H54 (cell line): Measurements from ENCODE around the gene STRN3.
"Not testable (repeated sequence)": the region's sequence is repeated elsewhere in the genome, so short reads cannot be mapped to it uniquely, and the experiment has no call there.

ENCODE experiments used
- DNase-seq: peaks from one replicate; pipeline ENCODE4 v3.0.0; 2011; ENCODE audit warnings: low spot score, mixed read lengths; ENCODE audit not compliant: insufficient read length
- FAIRE-seq: peaks from 3 replicates; lab custom pipeline; 2011; peaks lifted over from hg19 to GRCh38; lab: Jason Lieb, UNC
- POLR2A ChIP-seq: IDR thresholded peaks from 2 replicates; pipeline ENCODE4 v1.6.1; 2011; ENCODE audit warnings: low read depth, mild to moderate bottlenecking, low read length

STRN3 gene

DNA sequence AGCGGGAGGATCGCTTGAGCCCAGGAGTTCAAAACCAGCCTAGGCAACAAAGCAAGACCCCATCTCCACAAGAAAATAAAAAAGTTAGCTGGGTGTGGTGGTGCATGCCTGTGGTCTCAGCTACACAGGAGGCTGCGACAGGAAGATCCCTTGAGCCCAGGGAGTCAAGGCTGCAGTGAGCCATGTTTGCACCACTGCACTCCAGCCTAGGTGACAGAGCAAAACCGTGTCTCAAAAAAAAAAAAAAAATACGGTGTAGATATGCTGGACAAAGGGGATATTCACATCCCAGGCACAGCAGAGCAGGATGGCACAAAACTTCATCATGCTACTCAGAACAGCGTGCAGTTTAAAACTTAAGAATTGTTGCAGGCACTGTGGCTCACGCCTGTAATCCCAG lies 24.8 kb upstream of the STRN3 start:
- no peak for DNase-seq
- no peak for FAIRE-seq
- no peak for TF ChIP-seq POLR2A

DNA sequence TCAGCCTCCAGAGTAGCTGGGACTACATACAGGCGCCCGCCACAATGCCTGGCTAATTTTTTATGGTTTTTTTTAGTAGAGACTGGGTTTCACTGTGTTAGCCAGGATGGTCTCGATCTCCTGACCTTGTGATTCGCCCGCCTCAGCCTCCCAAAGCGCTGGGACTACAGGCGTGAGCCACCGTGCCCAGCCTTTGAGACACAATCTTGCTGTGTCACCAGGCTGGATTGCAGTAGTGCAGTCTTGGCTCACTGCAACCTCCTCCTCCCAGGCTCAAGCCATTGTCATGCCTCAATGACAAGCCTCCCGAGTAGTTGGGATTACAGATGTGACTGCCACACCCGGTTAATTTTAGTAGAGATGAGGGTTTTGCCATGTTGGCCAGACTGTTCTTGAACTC lies 21.3 kb upstream of the STRN3 start:
- DNase-seq: no peak
- no peak for TF ChIP-seq POLR2A
- FAIRE-seq: no peak

DNA sequence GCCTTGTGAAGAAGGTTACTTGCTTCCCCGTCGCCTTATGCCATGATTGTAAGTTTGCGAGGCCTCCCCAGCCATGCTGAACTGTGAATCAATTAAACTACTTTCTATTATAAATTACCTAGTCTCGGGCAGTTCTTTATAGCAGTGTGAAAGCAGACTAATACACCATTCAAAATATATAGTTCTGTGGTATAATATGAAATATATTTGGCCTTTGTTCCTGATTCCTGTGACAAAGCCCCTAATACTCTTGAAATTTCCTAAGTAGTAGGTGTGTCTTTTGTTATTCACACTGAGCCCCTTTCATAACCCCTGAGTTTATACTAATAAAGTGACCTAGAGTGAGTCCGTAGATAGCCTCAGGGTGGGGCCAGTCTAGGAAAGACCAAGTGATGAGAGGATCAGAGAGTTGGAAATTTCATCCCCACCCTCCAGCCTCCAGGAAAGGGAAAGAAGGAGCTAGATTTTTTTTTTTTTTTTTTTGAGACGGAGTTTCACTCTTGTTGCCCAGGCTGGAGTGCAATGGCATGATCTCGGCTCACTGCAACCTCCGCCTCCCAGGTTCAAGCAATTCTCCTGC lies 19.4 kb upstream of the STRN3 start:
- no peak for DNase-seq
- FAIRE-seq: no peak
- no peak for TF ChIP-seq POLR2A

DNA sequence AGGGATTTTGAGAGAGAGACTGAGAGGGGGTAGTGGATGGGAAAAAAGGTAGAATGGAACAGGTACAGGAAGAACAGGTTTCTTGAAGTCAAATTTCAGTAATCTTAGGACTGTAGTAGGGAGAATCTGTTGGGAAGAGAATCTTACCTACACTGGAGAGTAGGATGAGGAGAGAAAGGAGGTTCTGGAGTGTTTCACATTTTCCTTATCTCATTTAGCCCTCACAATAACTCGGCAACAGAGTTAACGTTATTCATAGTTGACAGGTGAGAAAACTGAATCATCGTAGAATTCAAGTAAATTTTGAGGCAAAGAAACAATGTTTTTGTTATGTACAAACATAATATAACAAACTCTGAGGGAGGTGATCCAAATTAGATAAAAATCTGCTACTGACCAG lies 17.2 kb upstream of the STRN3 start:
- DNase-seq: no peak
- no peak for FAIRE-seq
- TF ChIP-seq POLR2A: no peak

DNA sequence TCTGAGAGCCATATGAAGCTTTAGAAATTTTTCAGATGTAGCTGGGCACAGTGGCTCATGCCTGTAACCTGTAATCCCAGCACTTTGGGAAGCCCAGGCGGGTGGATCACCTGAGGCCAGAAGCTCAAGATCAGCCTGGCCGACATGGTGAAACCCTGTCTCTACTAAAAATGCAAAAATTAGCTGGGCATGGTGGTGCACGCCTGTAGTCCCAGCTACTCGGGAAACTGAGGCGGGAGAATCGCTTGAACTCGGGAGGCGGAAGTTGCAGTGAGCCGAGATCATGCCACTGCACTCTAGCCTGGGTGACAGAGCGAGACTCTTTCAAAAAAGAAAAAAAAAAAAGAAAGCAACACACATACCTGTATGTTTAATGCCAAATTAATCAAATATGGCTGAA lies 16.7 kb upstream of the STRN3 start:
- DNase-seq, FAIRE-seq: not testable (repeated sequence)

DNA sequence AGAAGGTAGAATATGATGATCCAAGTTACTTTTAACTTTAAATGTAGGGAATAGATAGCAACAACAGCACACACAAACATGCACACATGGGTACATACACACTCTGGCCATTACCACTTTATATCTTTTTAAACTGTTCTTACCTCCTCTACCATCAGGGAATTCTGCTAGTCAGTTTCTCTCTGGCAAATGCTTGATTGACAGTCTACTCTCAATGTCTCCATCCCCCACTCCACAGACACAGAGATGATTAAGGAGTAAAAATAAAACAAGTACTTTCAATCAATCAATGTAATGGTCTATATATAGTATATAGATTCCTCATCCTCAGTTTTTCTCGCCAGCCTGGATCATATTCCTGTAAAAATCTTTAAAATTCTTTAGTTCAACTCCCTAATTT lies 16.1 kb upstream of the STRN3 start:
- DNase-seq (no peak), FAIRE-seq (no peak)
- no peak for TF ChIP-seq POLR2A

DNA sequence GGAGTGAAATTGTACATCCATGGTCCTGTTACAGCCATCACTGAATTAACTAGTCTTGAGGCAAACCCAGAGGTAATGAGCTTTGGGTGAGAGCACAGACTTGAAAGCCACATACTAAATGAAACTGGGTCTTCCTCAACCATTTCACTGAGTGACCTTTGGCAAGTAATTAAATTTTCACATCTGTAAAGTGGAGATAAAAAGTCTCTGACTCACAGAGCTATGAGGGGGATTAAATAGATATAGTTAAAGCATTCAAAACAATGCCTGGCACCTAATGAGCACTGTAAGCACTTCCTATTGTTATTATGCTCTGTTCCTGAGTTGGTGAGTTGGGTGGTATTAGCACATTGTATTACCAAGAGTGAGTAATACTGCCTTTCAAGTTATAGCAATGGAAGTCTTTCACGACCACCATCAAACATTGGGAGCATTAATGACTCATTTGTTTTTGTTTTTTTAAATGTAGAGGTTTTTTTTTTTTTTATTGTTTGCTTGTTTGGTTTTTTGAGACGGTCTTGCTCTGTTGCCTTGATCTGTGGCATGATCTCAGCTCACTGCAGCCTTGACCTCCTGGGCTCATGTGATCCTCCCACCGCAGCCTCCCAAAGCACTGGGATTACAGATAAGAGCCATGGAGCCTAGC lies 12.5 kb upstream of the STRN3 start:
- DNase-seq (no peak), FAIRE-seq (no peak)
- no peak for TF ChIP-seq POLR2A

DNA sequence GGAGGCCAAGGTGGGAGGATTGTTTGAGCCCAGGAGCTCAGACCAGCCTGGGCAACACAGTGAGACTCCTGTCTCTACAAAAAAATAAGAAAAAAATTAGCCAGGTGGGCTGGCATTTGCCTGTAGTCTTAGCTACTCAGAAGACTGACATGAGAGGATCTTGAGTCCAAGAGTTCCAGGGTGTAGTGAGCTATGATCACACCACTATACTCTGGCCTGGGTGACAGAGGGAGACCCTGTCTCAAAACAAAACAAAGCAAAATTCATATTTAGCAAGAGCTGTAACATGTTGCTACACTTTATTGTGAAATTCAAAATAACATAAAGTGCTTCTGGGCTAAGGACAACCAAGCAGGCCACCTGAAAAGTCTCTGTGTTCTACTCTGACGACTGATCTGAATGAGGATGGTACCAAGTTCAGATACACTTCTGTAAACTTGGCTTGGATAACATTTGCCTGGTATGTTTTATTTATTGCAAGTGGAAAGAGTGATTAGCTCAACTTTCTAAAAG lies 11.6 kb upstream of the STRN3 start:
- no peak for FAIRE-seq
- no peak for TF ChIP-seq POLR2A

DNA sequence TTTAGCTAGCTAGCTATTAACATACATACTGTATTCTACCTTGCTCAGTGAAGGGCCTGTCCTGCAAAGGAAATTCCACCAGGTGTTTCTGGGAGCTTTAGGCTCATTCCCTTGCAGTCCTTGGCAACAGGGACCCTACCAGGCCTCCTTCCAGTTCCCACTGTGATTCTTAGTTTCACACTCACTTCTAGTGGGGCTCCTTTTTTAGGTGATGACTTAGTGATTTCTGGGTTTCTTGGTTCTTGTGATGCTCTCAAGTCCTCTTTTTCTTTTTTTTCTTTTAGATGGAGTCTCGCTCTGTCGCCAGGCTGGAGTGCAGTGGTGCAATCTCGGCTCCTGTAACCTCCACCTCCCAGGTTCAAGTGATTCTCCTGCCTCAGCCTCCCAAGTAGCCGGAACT lies 10.4 kb upstream of the STRN3 start:
- FAIRE-seq (no peak), DNase-seq (no peak)
- no peak for TF ChIP-seq POLR2A

More for the DNA sequence above, 11.6 kb upstream of the STRN3 start:
- no peak for DNase-seq

DNA sequence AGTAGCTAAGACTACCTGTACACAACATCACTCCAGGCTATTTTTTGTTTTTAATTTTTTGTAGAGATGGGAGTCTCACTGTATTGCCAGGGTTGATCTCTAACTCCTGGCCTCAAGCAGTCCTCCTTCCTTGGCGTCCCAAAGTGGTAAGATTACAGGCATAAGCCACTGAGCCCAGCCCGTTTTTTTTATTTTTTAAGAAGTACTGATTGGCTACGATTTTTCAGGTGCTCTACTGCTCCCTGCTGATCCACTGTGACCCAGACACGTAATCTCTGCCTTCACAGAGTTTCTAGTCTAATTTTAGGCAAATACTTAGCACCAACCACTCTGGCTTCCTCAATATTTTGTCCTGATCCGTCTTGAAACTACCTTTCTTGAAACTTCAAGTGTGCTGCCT lies 4.3 kb upstream of the STRN3 start:
- no peak for TF ChIP-seq POLR2A
- DNase-seq: no peak
- FAIRE-seq: no peak

DNA sequence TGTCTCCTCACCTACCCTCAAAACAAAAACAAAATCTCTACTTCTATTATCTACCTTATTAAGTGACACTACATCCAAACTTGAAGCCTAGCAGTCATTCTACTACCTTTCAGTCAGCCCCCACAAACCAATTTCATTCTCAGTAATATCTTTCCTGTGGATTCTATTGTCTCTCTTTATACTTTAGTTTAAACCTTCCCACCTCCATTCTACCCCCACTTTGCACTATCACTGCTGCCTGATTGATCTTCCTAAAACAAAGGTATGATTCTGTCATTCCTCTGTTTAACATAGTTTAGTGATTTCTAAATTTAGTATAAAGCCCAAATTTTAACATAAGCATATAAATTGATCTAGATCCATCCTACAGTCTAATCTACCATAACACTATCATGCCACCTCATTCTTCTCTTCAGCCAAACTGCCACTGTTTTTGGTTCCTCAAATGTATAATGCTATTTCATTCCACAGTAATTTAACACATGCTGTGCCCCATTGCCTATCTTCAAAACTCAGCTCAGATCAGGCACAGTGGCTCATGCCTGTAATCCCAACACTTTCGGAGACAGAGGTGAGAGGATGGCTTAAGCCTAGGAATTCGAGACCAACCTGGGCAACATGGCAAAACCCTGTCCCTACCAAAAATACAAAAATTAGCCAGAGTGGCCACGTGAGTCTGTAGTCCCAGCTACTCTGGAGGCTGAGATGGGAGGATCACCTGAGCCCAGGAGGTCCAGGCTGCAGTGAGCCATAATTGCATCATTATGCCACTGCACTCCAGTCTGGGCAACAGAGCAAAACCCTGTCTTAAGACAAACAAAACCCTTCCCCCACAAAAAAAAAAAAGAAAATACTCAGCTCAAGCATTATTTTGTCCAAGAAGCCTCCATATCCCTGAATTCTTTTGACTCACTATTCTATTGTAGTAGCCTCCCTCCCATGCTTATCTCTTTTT lies 3.1 kb upstream of the STRN3 start:
- DNase-seq (no peak), FAIRE-seq (no peak)
- TF ChIP-seq POLR2A: no peak

DNA sequence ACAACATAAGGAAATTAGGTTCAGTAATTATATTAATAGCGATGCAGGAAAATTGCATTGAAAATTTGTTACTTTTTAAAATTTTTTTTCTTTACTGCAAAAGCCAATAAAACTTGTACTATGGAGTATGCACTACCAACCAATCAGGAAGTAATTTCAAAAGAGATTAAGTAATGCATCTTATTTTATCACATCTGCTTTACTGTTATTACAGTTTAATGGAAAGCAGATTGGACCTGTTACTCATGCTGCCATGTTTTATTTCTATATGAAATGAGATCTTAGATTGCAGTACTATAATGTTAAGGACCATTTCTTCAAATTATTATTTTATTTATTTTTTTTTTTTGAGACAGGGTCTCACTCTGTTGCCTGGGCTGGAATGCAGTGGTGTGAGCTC lies 1.7 kb upstream of the STRN3 start:
- DNase-seq (no peak), FAIRE-seq (no peak)
- no peak for TF ChIP-seq POLR2A

DNA sequence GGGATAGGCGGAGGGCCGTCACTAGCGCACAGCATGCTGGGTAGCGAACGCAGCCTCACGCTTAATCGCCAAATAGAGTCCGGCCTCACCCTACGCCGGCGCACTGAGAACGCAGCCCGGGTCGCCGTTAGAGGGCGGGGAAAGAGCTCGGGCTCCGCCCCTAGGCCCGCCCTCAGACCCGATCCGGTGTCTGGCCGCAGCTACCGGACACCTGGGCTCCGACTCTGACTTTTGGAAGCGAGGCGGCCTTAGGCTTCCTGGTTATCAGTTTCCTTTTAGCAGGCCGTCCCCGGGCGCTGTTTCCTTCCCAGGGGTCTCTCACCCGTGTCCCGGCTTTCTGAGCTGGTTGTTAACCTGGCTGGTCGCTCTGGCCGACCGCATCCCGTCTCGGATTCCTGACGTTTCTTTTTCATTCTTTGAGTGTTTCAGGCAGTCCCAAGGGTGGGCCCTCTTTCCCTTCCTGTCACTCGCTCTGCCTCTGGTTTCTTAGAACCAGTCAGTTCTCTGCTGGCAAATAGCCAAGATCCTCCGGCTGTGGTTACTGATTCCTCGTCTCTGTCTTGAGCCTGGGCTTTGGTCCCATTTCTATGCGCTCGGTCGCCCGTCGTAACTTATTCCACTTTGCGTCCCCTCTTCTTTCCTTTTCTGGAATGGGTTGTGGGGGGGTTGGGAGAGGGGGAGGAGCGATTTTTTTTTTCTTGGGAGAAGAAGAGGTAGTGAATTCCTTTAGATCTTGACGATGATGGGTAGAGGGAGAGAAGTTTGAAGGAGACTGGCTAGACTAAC lies 464 bp upstream of the STRN3 start:
- DNase-seq (peak; percentile 72), FAIRE-seq (peak; percentile 88)
- peak; percentile 50; the same call in 1 of the 2 replicates for TF ChIP-seq POLR2A
